Measurements from ENCODE around the gene C10orf105.

- no peak for TF ChIP-seq SUZ12 (IDR thresholded peaks at IDR 0.05; ENCODE audit: extremely low read depth, insufficient read depth, insufficient read length)
- no peak for TF ChIP-seq ZNF274 (IDR thresholded peaks at IDR 0.05; ENCODE audit: low read depth, low read length)
These were observed 21.5 kb downstream of the C10orf105 start for GRCh38 chr10:71697938-71698709.
